Stimulated activated CD4-positive, alpha-beta T cell treated with anti-CD3 and anti-CD28 coated beads, Interleukin-2, amount 100 ng/mL, for 24 hours (primary cell): ENCODE measurements around the gene PPFIBP2.

Experiments
- DNase-seq, 2 donors: peaks; one replicate each; pipeline ENCODE4 v3.0.0-alpha.2; 2020

The PPFIBP2 gene

DNA sequence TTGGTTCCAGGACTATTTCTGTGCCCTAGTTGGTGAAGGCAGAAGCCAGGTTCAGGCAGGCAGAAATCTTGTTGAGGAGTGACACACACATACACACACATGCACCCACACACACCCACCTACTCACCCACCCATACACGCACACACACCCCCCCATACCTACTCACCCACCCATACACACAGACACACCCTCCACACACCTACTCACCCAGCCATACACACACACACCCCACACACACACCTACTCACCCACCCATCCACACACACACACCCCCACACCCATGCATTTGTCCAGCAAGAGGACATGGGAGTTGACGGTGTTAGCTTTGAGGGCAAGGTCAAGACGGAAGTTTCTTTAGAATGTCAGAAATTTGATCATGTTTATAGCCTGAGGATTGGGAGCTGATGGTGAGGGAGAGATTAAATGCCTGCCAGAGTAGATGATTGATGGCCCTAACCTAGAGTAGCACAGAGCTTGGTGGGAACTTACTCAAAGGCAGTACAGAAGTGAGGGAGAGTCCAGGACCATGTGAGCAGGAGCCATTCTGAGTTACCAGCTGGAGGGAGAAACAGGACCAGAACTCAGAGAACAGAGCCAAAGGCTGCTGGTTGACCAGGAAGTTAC, 90.6 kb downstream of the PPFIBP2 start:
- no peak for DNase-seq

DNA sequence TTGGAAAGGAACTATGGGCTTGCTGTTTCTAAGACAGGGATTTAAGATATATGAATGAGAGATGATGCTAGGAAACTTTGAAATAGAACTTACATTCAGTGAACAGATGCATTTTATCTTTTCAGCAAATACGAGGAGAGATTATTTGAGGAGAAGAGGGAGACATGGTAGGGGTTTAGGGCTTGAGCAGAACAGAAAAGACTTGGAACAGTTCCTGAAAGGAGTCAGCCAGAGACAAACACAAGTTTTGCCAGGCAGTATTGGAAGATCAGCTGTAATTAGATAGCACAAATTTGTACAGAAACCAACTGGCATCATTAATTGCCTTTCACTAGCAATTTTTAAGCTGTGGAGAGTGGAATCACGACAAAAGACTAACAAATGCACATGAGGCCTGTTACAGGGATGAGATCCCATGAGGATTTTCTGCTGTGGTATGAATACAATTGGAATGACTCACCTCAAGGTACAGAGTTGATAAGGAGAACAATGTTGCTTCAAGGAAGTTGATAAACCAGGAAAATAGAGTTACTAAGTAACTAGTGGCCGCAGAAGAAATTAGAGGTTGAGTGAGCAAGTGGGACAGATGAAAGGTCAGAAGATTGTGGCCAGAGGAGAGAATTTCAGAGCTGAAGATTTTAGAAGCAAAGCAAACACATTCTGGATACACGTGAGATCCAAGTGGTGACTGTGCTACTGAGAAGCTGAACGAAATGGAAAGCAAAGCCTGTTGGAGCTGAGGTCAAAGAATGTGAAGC, 91.6 kb downstream of the PPFIBP2 start:
- no peak for DNase-seq

DNA sequence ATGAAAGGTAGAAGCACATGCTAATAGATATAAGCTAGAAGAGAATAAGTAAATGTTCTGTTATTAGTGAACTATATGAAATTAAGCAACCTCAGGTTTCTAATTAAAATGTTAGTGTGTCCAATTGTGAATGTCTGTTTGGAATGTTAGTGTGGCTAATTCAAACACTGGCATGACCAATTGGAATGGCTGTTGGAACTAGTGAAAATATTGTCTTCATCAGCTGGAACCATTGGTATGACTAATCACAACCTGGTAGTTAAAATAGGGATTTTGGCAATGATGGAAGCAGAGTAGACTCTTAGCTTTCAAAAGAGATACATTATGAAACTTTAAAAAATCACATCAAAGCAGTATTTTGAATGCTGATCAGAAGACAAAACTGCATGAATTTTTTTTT, 92.7 kb downstream of the PPFIBP2 start:
- no peak for DNase-seq

DNA sequence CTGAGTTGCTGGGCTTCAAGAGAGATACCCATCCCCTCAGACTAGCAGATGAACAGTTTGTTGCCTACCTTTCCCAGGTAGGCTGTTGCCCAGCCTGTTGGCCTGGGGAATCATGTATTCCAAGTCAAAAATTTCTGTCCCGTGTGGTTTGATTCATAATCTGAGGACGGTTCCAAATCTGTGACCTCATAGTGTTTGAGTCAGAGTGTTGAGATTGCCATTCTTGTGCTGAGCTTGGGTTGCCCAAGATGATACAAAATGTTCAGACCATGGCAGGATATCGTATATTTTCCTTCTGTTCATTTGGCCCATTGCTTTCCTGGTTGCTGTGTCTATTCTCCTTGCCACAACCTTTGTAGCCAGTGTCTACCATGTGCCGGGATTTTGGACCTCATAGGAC, 95.2 kb downstream of the PPFIBP2 start:
- DNase-seq: no peak

DNA sequence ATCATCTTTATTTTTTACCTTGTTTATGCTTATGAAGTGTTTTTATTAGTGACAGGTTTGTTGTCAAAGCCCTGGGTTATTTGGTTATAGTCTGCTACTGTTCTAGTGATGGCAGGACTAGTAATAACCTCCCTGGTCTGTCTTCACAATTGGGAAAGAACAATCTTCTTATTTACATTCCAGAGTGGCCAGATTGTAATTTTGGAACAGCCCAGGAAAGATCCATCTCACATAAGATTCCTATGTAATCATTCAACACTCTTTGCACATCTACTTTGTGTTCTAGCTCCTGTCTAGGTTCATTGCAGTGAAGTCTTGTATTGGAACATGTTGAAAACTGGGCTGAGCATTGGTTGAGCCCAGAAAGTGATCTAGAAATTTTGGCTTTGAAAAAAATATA, 95.7 kb downstream of the PPFIBP2 start:
- DNase-seq: no peak

DNA sequence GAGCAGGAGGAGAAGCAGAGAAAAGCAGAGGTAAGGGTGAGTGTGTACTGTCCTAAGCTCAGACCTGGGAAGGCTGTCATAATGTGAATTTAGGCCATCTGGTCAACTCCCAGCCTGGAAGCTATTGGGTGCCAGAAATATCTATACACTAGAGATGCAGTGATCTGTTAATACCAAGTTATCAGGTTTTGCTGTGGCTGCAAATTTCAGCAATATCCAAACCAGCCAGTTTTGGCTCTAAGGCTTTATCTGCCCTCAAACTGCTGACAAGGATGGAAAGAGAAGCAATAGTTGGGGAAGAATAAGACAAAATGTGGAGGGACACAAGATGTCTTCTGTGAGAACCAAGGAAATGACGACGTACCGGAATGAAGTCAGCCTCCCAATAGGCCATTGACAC, 96.6 kb downstream of the PPFIBP2 start:
- no peak for DNase-seq

DNA sequence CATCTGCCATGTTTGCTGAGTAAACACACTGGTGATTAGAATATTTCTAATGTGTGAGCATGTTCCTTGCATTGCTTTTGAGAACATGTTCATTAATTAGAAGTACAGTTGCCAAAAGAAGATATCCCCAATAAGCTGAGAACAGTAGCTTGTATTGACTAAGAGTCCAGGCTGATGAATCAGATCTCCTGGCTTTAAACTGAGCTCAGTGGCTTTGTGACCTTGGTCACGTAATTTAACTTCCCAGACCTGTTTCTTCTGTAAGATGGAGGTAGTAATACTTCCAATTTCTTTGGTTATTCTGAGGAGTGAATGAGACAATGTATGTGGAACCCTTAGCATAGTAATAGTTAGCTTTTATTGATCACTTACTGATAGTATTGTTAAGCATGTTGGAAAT, 97.6 kb downstream of the PPFIBP2 start:
- no peak for DNase-seq

DNA sequence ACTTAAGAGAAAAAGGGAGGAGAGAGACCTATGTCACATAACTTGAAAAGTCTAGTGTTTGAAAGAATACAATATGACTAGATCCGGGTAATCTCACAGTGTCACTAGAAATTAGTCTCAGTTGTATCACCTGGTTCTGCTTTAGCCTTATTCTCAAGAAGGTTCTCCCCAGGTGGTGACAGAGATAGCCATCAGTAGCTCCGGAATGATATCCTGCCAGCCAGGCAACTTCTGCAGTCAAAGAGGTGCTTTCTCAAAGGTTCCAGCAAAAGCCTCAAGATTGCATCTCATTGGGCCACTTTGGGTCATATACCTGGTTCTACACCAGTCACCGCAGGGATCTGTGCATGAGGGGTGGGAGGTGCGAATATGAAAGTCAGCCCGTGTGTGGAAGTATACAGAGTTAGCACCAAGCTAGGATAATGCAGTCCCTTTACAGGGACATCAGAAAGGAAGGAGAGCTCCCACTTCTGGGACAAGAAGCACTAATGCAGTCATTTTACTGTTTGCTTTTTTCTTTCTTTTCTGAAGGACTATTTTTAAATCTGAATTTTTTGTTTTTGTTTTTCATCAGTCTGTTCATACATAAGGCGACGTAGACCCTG, 98.4 kb downstream of the PPFIBP2 start:
- DNase-seq: no peak

DNA sequence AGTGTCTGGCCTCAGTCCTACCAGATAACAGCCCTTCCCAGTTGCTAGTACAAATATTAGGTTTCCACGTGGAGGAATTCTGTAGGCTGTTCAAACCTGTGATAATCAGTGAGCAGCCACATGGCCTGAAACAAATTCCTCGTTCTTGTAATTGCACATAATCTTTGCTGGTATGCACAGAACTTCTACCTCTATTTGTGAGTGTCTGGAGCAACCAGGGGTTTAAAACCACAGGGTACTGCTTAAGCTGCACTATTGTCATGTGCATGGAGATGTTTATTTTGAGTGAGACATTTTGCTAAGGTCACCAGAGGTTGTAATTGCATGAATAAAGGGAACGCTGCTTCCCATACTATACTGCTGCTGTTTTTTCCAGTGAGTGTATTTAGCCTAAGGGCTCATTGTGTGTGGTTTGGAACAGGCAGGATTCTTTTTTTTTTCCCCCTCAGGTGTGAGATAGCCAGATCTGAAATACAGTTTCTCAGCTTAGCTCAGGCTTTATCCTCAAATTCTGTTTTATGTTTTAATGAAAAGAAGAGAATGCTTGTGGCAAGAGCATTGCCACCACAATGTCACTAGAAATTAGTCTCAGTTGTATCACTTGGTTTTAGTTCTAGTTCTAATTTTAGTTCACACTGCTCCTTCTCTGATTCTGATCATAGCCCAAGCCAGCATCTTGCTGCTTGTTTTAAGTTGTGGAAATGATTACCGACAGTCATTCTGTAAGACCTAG, 99.0 kb downstream of the PPFIBP2 start:
- DNase-seq: no peak

DNA sequence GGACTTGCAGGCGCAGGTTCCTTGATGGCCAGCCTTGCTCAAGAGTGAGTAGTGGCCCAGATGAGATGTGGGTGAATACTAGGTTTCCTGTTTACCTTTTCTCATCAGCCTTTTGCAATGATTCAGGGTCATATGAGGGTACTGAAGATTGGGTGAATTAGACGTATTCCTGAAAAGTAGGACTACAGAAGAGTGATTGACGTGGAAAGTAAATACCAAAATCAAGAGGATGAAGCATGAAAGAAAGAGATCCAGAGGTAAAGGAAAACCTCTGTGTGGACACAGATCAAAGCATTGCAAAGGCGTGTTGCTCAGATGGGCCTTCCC, 99.6 kb downstream of the PPFIBP2 start:
- no peak for DNase-seq

DNA sequence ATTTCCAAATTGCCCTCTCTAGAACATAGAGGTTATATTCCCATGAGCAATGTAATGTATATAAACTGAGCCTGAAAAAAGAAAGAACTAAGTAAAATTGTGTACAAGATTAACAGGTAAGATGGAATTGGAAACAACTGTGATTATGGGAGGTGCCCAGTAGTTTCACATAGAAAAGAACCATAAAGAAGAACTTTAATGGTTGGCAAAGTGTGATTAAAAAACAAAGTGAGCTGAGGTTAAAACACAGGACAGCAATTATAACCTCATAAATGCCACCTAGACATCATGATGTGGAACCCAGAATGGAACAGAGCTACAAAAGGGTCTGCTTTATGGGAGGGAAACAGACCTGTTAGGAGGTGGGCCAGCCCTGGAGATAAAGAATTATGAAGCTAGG, 100.9 kb downstream of the PPFIBP2 start:
- no peak for DNase-seq

DNA sequence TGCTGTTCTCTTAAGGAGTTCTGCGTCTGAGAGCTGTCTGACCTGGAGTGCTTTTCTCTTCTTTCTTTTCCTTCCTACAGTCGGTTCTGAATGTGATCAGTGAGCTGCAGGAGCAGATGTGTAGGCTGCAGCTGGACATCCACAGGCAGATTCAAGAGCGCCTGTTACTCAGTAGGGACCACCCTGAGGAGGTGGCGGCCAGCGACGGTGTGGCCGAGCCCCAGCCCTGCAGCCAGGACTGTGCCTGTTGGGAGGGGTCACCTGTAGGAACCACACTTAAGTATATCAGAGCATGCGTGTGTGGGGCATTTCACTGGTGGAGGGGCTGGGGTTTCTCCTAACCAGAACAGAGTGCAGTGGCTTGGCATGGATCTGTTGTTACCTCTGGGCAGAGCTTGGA, 103.2 kb downstream of the PPFIBP2 start:
- DNase-seq: no peak

DNA sequence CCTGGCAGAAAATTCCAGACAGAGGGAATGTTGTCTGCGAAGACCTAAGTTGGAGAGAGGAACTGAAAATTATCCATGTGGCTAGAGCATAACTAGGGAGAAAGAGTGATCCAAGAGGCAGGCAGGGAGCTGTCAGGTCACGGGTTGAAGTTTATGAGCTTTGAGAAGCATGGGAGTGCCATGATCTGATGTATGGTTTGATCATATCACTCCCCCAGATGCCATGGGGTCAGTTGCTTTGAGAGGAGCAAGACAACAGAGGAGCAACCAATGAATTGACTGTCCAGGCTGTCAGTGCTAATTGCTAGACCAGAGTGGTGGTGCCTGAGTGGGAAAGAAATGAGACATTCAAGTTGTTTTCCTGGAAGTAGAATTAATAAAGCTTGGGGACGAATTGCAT, 105.5 kb downstream of the PPFIBP2 start:
- no peak for DNase-seq

DNA sequence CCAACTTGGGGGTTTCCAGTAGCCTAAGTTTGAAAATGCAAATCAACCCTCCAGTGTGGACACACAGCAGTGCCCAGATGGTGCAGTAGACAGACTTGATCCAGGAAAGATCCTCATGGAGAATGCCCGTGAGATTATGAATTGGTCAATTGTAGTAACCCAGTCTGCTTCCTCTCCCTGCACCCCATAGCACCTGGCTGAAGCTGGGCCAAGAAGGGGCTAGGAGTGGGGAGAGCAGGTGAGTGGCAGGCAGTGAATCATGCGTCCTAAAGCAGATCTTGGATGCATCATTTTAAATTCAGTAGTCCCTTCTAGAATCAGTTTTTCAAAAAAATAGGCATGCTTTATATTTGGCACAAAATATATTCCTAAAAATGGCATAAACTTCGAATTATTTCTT, 107.3 kb downstream of the PPFIBP2 start:
- DNase-seq: no peak

DNA sequence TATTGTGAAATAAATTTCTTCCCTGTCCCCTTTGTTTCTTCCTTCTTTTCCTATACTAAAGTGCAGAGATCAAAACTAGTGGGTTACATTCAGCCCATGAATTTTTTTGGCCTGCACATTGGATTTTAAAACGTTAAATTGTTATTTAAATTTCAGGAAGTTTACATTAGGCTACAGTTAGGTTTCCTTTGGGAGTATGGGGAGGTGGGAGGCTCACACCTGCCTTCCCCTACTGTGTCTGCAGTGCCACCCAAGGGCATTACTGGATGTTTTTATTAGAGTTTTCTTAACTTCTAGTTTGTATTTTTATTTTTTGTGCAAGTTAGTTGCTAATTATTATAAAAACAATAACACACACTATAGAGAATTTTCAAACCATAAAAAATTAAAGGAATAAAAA, 107.8 kb downstream of the PPFIBP2 start:
- DNase-seq: no peak

DNA sequence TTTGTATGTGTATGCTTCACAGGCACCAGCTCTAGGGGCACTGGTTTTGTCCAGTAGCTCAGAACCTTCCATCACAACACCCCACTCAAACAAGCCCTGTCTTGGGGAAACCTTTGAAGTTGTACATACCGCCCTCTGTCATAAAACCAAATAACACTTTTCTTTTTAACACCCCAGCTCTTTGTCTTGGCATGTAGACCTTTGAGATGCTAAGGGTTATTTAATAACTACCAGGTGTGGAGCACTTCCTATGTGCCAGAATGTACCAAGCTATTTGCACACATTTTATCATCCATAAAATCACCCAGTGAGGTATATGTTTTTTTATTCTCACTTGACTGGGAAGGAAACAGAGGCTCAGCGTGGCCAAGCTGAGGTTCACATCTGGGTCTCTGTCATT, 108.9 kb downstream of the PPFIBP2 start:
- no peak for DNase-seq

DNA sequence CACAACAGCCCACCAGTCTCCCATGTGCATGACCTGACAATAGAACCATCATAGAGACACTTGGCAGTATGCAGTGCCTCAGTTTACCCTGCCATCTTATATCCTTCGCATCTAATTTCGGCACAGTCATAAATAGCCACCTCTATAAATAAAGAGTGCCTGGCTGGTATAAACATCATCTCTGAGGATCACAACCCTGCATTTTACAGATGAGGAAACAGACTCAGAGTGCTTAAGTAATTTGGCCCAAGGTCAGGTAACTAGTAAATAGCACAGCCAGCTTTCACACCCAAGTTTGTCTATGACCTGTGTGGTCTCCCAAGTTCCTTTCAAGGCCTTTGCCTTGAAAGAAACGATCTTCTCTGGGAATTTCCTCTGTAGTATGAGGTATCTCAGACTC, 114.9 kb downstream of the PPFIBP2 start:
- DNase-seq: no peak

DNA sequence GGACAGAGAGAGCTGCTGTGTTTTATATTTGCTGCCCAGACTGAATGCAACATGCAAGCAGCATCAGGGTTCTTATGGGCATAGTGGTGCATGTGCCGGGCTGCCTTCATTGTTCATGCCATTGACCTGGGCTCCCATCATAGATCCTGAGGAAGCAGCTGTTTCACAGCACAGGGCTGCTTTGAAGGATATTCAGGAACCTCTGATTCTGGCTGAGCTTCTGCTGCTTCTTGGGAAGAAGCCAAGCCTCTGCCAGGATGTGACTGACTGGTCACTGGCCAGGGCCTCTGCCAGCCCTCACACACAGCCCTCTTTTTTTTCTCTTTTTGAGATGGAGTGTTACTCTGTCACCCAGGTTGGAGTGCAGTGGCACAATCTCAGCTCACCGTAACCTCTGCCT, 116.2 kb downstream of the PPFIBP2 start:
- no peak for DNase-seq

DNA sequence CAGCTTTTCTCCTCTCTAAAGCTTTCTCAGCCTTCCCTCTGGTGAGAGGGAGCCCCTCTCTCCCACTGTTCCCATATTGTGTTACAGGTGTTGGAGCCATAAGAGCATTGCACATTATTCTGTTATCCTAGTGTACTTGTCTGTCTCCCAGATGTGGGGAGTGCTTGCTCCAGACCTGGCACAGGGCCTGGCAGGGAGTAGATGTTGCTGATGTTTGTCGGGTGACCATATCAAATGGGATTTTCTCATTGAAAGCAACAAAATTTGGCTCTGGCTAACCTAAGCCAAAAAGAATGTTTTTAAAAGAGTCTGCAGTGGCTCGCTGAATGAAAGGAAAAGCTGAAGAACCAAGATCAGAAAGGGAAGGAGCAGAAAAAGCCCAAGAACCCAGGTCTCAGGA, 118.4 kb downstream of the PPFIBP2 start:
- no peak for DNase-seq

DNA sequence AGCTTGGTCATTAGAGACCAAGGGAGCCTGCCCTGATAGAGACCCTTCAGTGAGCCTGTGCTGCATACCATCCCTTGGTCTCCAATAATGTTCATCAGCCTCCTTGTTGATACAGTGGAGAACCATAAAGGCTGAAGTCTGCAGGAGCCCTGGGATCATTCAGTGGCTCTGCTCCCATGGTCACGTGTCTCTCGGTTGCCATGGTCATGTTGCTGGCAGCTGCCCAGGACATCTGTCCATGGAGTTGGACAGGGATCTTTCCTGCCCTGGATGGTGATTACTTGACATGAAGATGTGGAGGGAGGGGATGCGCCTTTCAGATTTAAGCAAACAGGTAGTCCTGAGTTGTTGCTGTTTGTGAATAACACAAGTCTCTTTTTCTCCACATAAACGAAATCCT, 121.3 kb downstream of the PPFIBP2 start:
- no peak for DNase-seq

DNA sequence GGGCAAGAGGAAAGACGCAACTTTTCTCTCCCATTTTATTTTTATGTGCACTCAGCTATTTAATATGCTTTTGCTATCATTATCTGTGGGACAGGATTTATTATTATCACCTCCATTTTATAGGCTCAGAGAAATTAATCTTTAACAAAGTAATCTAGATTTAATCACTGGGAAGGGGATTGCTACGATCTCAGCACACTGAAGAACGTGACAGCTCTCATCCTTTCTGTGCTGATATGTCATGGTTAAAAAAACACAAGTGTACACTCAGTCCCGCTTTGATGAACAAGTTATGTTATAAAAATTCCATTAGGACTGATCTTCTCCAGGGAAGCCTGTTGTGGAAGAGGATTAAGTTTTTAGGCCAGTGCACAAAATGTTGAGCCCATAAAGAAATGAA, 121.9 kb downstream of the PPFIBP2 start:
- DNase-seq: no peak

DNA sequence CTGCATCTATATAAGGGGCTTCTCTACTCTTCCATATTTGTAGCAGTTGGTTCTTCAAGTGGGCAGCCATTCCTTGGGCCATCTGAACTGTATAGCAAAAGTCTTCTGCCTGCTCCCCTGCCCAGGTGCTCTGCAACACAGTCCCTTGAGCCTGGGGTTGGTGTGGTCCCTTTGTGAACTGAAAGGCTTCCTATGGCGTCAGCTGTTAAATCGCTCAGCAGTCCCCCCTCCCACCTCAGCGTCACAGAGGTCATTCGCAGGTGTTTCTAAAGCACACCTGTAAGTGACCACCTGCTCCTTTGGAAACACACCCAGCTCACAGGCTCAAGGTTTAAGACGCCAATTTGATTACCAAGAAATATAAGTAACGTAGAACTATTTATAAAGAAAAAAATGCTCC, 122.6 kb downstream of the PPFIBP2 start:
- DNase-seq: no peak

DNA sequence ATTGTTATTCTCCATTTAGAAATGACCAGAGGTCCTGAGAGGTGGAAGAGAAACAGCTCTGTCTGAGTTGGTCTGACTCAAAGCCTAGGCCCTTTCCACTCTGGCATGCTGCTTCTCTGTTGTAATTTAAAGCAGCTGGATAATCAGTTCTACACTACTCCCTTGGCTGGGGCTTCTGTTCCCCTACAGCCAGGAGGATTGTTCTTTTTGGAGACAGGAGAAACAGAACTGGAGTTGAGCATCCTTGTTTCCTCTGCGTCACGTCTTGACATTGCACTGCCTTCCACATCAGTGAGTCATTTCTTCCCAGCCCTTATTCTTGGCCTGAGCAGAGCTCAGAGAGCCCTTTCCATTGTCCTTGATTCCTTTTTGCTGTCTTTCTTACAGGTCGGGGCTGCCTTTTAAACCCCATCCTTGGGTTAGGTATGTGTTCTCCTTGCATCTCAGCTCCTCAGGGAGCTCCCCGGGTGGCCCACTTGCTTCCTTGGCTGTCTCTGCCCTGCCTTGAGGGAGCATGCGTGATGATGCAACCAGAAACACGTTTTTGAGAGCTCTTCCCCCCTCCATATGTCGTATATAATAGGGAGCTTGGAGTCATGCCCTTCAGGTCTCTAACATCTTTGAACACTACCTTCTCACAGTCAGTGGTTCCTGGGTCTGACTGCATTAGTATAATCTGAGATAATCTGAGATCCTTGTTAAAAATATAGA, 123.8 kb downstream of the PPFIBP2 start:
- no peak for DNase-seq
